ENCODE results near the gene PDE4B.

- TF ChIP-seq, protein P1, sequence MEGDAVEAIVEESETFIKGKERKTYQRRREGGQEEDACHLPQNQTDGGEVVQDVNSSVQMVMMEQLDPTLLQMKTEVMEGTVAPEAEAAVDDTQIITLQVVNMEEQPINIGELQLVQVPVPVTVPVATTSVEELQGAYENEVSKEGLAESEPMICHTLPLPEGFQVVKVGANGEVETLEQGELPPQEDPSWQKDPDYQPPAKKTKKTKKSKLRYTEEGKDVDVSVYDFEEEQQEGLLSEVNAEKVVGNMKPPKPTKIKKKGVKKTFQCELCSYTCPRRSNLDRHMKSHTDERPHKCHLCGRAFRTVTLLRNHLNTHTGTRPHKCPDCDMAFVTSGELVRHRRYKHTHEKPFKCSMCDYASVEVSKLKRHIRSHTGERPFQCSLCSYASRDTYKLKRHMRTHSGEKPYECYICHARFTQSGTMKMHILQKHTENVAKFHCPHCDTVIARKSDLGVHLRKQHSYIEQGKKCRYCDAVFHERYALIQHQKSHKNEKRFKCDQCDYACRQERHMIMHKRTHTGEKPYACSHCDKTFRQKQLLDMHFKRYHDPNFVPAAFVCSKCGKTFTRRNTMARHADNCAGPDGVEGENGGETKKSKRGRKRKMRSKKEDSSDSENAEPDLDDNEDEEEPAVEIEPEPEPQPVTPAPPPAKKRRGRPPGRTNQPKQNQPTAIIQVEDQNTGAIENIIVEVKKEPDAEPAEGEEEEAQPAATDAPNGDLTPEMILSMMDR (IDR thresholded peaks at IDR 0.05), result no peak
- TF ChIP-seq POLR2A (IDR thresholded peaks at IDR 0.05), result no peak
- no peak for TF ChIP-seq POLR2AphosphoS5 (IDR thresholded peaks at IDR 0.05)
Observed at GRCh38 chr1:66269222-66269621, 476.5 kb downstream of the PDE4B start.
